Upper lobe of right lung (tissue), 1 donor: Measurements from ENCODE around the gene CTSE. TPM values are rescaled to one million over a fixed set of nuclear protein-coding genes. Genes with fewer than 3 reads are reported as not detected.

Source experiments
- ATAC-seq: fragments of 200-7000 bp; cut with Tn5 transposase; one replicate; pipeline ENCODE4 v1.9.1; 2020; ENCODE audit warnings: mild to moderate bottlenecking, moderate library complexity
- DNase-seq: peaks from one replicate; pipeline ENCODE4 v3.0.0-alpha.2; 2020
- H3K27ac ChIP-seq: fragments of 200-600 bp; one replicate; pipeline ENCODE4 v1.8.0; 2022
- H3K27me3 ChIP-seq: fragments of 200-600 bp; one replicate; pipeline ENCODE4 v1.8.0; 2022; ENCODE audit warnings: mild to moderate bottlenecking
- H3K36me3 ChIP-seq: fragments of 200-600 bp; one replicate; pipeline ENCODE4 v1.8.0; 2022
- H3K4me1 ChIP-seq: fragments of 200-600 bp; one replicate; pipeline ENCODE4 v1.8.0; 2022
- H3K4me3 ChIP-seq: fragments of 200-600 bp; one replicate; pipeline ENCODE4 v1.8.0; 2022; ENCODE audit warnings: mild to moderate bottlenecking
- H3K9me3 ChIP-seq: fragments of 200-600 bp; one replicate; pipeline ENCODE4 v1.8.0; 2022
- CTCF ChIP-seq: fragments of 200-600 bp; IDR thresholded peaks from one replicate; pipeline ENCODE4 v1.8.0; 2022; ENCODE audit warnings: antibody characterized with exemption
- intact Hi-C: fragments of 100-400 bp; cut with DNase I; formaldehyde crosslinking; loops from one replicate; pipeline ENCODE4 v1.11.0; 2022
- total RNA-seq: library from RNA; stranded (reverse); fragmentation: NEBNext Ultra II Directional; extraction: Animal tissue kit (Norgen Biotek cat#: 25700); gene quantifications from one replicate; pipeline ENCODE4 v1.2.1, GENCODE V29; 2021
- donor health status: DM: no; HTN: yes; CAD: no; lungs with severe emphysema.

Gene CTSE
- total RNA-seq, 1 donor from 2014 or later = 85.8 TPM

DNA sequence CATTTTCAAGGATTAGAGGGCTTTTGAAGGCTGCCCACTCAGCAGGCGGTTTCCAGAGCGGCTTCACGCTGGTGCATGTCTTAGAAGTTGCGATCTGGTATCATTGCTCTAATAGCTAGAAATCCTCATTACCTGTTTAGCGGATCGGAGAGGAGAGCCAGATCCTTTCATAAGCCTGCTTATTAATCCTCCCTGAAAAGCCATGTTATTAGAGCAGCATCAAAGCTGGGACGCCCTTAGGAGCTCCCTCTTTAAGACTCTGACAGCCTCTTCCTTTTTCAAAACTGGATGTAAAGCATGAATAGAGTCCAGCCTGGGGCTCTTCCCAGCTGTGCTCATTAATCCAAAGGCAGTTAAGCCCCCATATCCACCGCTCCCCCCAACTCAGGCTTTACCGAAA lies 13.9 kb upstream of the CTSE start:
- intact Hi-C loops = no loop called here
- DNase-seq (no peak), ATAC-seq (no peak)
- no peaks in the 10 kb centered on the region for H3K4me1 ChIP-seq
- no peak overlapping the region for H3K27ac ChIP-seq
- no peaks in the 10 kb centered on the region for H3K9me3 ChIP-seq
- H3K4me3 ChIP-seq = no peak overlapping the region
- no peak for TF ChIP-seq CTCF
- no peaks in the 10 kb centered on the region for H3K27me3 ChIP-seq
- no peaks in the 10 kb centered on the region for H3K36me3 ChIP-seq

GRCh38 chr1:206036663-206037455 lies 13.2 kb upstream of the CTSE start:
- Histone ChIP-seq H3K4me1 (no peaks in the 10 kb centered on the region), H3K27ac (no peak overlapping the region), H3K9me3 (no peaks in the 10 kb centered on the region), H3K36me3 (no peaks in the 10 kb centered on the region), H3K27me3 (no peaks in the 10 kb centered on the region), H3K4me3 (no peak overlapping the region)
- TF ChIP-seq CTCF = no peak
- intact Hi-C loops = no loop called here
- no peak for ATAC-seq
- DNase-seq = no peak

GRCh38 chr1:206035027-206035426 lies 11.3 kb upstream of the CTSE start:
- ATAC-seq (peak; percentile 41), DNase-seq (no peak)
- peaks cover 6% of the 10 kb centered on the region for H3K4me1 ChIP-seq
- H3K36me3 ChIP-seq = no peaks in the 10 kb centered on the region
- no peak overlapping the region for H3K27ac ChIP-seq
- no peak overlapping the region for H3K4me3 ChIP-seq
- H3K27me3 ChIP-seq = no peaks in the 10 kb centered on the region
- intact Hi-C loops = no loop called here
- TF ChIP-seq CTCF = no peak
- H3K9me3 ChIP-seq = no peaks in the 10 kb centered on the region

DNA sequence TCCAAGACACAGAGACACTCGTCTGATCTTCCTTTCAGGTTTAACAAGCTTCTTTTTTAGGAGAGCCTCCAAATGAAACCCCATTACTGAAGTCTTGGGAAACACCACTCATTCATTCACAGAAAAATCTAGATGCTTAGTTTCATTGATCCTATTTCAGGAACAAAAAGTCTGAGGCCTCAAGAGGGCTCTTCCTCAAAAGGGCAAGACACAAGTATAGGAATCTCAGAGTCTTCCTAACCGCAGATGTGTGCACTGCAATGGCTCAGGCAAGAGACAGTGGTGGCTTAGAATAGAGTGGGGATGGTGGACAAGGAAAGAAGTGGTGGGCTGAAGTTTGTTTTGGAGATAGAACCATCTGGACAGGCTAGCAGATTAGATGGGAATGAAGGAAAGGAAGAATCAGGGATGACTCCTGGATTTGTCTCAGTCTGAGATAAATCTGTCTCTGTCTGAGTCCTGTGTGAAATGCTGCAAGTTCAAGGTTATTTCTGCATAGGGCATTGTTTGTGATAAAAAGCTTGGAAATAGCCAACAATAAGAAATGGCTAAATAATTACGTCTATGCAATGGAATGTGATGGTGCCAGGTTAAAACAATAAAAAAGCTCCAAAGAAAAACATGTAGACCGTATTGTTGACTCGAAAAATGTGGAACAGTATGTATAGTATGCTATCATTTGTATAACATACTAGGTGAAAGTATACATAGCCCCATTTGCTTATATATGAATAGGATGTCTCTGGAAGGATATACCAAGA lies 8.9 kb upstream of the CTSE start:
- Histone ChIP-seq H3K36me3 (no peaks in the 10 kb centered on the region), H3K27me3 (no peaks in the 10 kb centered on the region), H3K4me3 (no peak overlapping the region), H3K9me3 (no peaks in the 10 kb centered on the region), H3K4me1 (peaks cover 16% of the 10 kb centered on the region), H3K27ac (no peak overlapping the region)
- intact Hi-C loops = no loop called here
- DNase-seq (no peak), ATAC-seq (no peak)
- no peak for TF ChIP-seq CTCF

GRCh38 chr1:206030714-206031113 lies 7.0 kb upstream of the CTSE start:
- Histone ChIP-seq H3K27ac (no peak overlapping the region), H3K4me3 (no peak overlapping the region), H3K27me3 (no peaks in the 10 kb centered on the region), H3K4me1 (peaks cover 16% of the 10 kb centered on the region), H3K9me3 (no peaks in the 10 kb centered on the region), H3K36me3 (no peaks in the 10 kb centered on the region)
- intact Hi-C loops = no loop called here
- ATAC-seq = peak; percentile 96
- peak; percentile 73 for TF ChIP-seq CTCF
- peak; percentile 80 for DNase-seq
